ENCODE results near the gene ZNF385A. TPM values are rescaled to one million over a fixed set of nuclear protein-coding genes. Genes with fewer than 3 reads are reported as not detected.
"Not testable (repeated sequence)": the region's sequence is repeated elsewhere in the genome, so short reads cannot be mapped to it uniquely, and the experiment has no call there.

Gene ZNF385A

GRCh38 chr12:54325442-54326109 lies 59.0 kb downstream of the ZNF385A start:
- peak overlapping the region; percentile 78 for H3K4me3 ChIP-seq (ENCODE audit: low read length)
- H3K9me3 ChIP-seq (replicated peaks; ENCODE audit: low read length); H3K27me3 ChIP-seq (ENCODE audit: control insufficient read depth, insufficient read depth, low read length); H3K36me3 ChIP-seq (ENCODE audit: insufficient read depth, low read length): not testable (repeated sequence)
- H3K9ac ChIP-seq (ENCODE audit: low read depth, low read length): peak overlapping the region; percentile 92
- H3K4me1 ChIP-seq (ENCODE audit: control insufficient read depth, insufficient read depth, low read length): peaks cover 39% of the 10 kb centered on the region
- H3K4me2 ChIP-seq (ENCODE audit: low read length): peak overlapping the region; percentile 81

- Histone ChIP-seq H3K4me3 (ENCODE audit: low read length) (peak within 1 kb of the TSS; percentile 78), H3K27me3 (ENCODE audit: control insufficient read depth, insufficient read depth, low read length) (no peaks in the 10 kb centered on the region)
Observed at GRCh38 chr12:54324617-54325441, 59.7 kb downstream of the ZNF385A start, which contains the start of gene COPZ1. Gene COPZ1 (plus strand): TSS chr12:54325131. CDS start chr12:54325164, 33 bp downstream.

GRCh38 chr12:54321363-54321762 lies 63.2 kb downstream of the ZNF385A start:
- H3K9me3 ChIP-seq (replicated peaks; ENCODE audit: low read length): no peaks in the 10 kb centered on the region
- H3K9ac ChIP-seq (ENCODE audit: low read depth, low read length): no peak overlapping the region
- H3K4me3 ChIP-seq (ENCODE audit: low read length): no peak overlapping the region
- H3K4me2 ChIP-seq (ENCODE audit: low read length): no peak overlapping the region
- H3K27me3 ChIP-seq (ENCODE audit: control insufficient read depth, insufficient read depth, low read length): no peaks in the 10 kb centered on the region
- peaks cover 5% of the 10 kb centered on the region for H3K4me1 ChIP-seq (ENCODE audit: control insufficient read depth, insufficient read depth, low read length)
- no peaks in the 10 kb centered on the region for H3K36me3 ChIP-seq (ENCODE audit: insufficient read depth, low read length)

More at GRCh38 chr12:54324617-54325441, 59.7 kb downstream of the ZNF385A start, which contains the start of gene COPZ1:
- peak within 1 kb of the TSS; percentile 92 for H3K9ac ChIP-seq (ENCODE audit: low read depth, low read length)
- H3K36me3 ChIP-seq (ENCODE audit: insufficient read depth, low read length): peaks cover 4% of the 10 kb centered on the region
- peak within 1 kb of the TSS; percentile 81 for H3K4me2 ChIP-seq (ENCODE audit: low read length)
- peaks cover 31% of the 10 kb centered on the region for H3K4me1 ChIP-seq (ENCODE audit: control insufficient read depth, insufficient read depth, low read length)
- H3K9me3 ChIP-seq (replicated peaks; ENCODE audit: low read length): no peaks in the 10 kb centered on the region

Small RNAs within 50 kb of the gene (small RNA-seq; reads per million reads assigned to genes)
- 164 reads per million, percentile 97 among the genes with 10 or more reads in this experiment for gene MIR148B
- not detected for gene RN7SL744P
